Mesenteric fat pad (tissue), 1 donor: ENCODE measurements around the gene PPM1L. TPM values are rescaled to one million over a fixed set of nuclear protein-coding genes. Genes with fewer than 3 reads are reported as not detected.

Source experiments
- DNase-seq: peaks from one replicate; pipeline ENCODE4 v3.0.0-alpha.2; 2020; ENCODE audit warnings: low spot score
- total RNA-seq: library from RNA; stranded (reverse); fragmentation: NEBNext Ultra II Directional; extraction: Animal tissue kit (Norgen Biotek cat#: 25700); gene quantifications from one replicate; pipeline ENCODE4 v1.2.1, GENCODE V29; 2021
- donor health status: DM: yes; HTN: yes; CAD: no.

The PPM1L gene
- total RNA-seq, 1 donor from 2014 or later, result 12.7 TPM

- DNase-seq, result no peak
Observed at GRCh38 chr3:160806686-160807085, 50.7 kb downstream of the PPM1L start.

GRCh38 chr3:160808838-160809237 lies 52.8 kb downstream of the PPM1L start:
- DNase-seq, result no peak

- DNase-seq, result no peak
Observed at GRCh38 chr3:160809453-160809852, 53.4 kb downstream of the PPM1L start.

GRCh38 chr3:160810362-160811236 lies 54.6 kb downstream of the PPM1L start:
- DNase-seq, result no peak

GRCh38 chr3:160811237-160811548 lies 55.2 kb downstream of the PPM1L start:
- DNase-seq, result no peak

- DNase-seq, result no peak
Observed at GRCh38 chr3:160812304-160812703, 56.3 kb downstream of the PPM1L start.

GRCh38 chr3:160815280-160815679 lies 59.2 kb downstream of the PPM1L start:
- no peak for DNase-seq

GRCh38 chr3:160820022-160820421 lies 64.0 kb downstream of the PPM1L start:
- DNase-seq, result no peak

GRCh38 chr3:160820430-160820829 lies 64.4 kb downstream of the PPM1L start:
- DNase-seq, result no peak

GRCh38 chr3:160822936-160823335 lies 66.9 kb downstream of the PPM1L start:
- DNase-seq, result no peak

GRCh38 chr3:160825311-160825800 lies 69.3 kb downstream of the PPM1L start:
- no peak for DNase-seq

GRCh38 chr3:160826408-160826807 lies 70.4 kb downstream of the PPM1L start:
- no peak for DNase-seq

- DNase-seq, result no peak
Observed at GRCh38 chr3:160826991-160827390, 71.0 kb downstream of the PPM1L start.

GRCh38 chr3:160827516-160827915 lies 71.5 kb downstream of the PPM1L start:
- no peak for DNase-seq

GRCh38 chr3:160828880-160829279 lies 72.8 kb downstream of the PPM1L start:
- DNase-seq, result no peak

GRCh38 chr3:160829486-160830009 lies 73.5 kb downstream of the PPM1L start:
- DNase-seq, result no peak

GRCh38 chr3:160830796-160831195 lies 74.8 kb downstream of the PPM1L start:
- no peak for DNase-seq

- DNase-seq, result no peak
Observed at GRCh38 chr3:160831401-160831800, 75.4 kb downstream of the PPM1L start.

- DNase-seq, result no peak
Observed at GRCh38 chr3:160837394-160837980, 81.5 kb downstream of the PPM1L start.

- DNase-seq, result no peak
Observed at GRCh38 chr3:160840590-160840989, 84.6 kb downstream of the PPM1L start.

- no peak for DNase-seq
Observed at GRCh38 chr3:160841455-160841854, 85.4 kb downstream of the PPM1L start.
